H9 (cell line): ENCODE measurements around the gene SLC16A4. TPM values are rescaled to one million over a fixed set of nuclear protein-coding genes. Genes with fewer than 3 reads are reported as not detected.

Source experiments
- DNase-seq: peaks from one replicate; pipeline ENCODE4 v3.0.0-alpha.2; 2017
- H2AFZ ChIP-seq: one replicate; pipeline ENCODE4 v1.6.1; 2013; ENCODE audit warnings: mild to moderate bottlenecking, low read length, control low read depth, moderate library complexity
- H2AK5ac ChIP-seq: 2 replicates; pipeline ENCODE4 v1.6.1; 2013; ENCODE audit warnings: low read length, control low read depth, mixed read lengths; ENCODE audit not compliant: insufficient read length
- H2BK120ac ChIP-seq: one replicate; pipeline ENCODE4 v1.6.1; 2013; ENCODE audit warnings: low read depth, mild to moderate bottlenecking, low read length, control low read depth, inconsistent platforms; ENCODE audit not compliant: poor library complexity, severe bottlenecking
- H2BK12ac ChIP-seq: 2 replicates; pipeline ENCODE4 v1.6.1; 2013; ENCODE audit warnings: low read length, control low read depth, mixed read lengths, low read depth; ENCODE audit not compliant: insufficient read length
- H2BK15ac ChIP-seq: 2 replicates; pipeline ENCODE4 v1.6.1; 2013; ENCODE audit warnings: low read depth, low read length, control low read depth
- H2BK20ac ChIP-seq: one replicate; pipeline ENCODE4 v1.6.1; 2013; ENCODE audit warnings: low read depth, mild to moderate bottlenecking, low read length, control low read depth, inconsistent platforms; ENCODE audit not compliant: poor library complexity, severe bottlenecking
- H2BK5ac ChIP-seq: 2 replicates; pipeline ENCODE4 v1.6.1; 2013; ENCODE audit warnings: low read length, control low read depth, mixed read lengths; ENCODE audit not compliant: insufficient read length
- H3K14ac ChIP-seq: 2 replicates; pipeline ENCODE4 v1.6.1; 2013; ENCODE audit warnings: low read length, control low read depth; ENCODE audit not compliant: insufficient read depth
- H3K18ac ChIP-seq: 2 replicates; pipeline ENCODE4 v1.6.1; 2013; ENCODE audit warnings: low read depth, mild to moderate bottlenecking, mixed read lengths, low read length, control low read depth; ENCODE audit not compliant: insufficient read length
- H3K23ac ChIP-seq: 2 replicates; pipeline ENCODE4 v1.6.1; 2013; ENCODE audit warnings: low read length, control low read depth, mixed read lengths, low read depth; ENCODE audit not compliant: insufficient read length
- H3K23me2 ChIP-seq: 2 replicates; pipeline ENCODE4 v1.6.1; 2013; ENCODE audit warnings: low read depth, mild to moderate bottlenecking, mixed read lengths, low read length, control low read depth; ENCODE audit not compliant: insufficient read length, poor library complexity, severe bottlenecking
- H3K27ac ChIP-seq: 2 replicates; pipeline ENCODE4 v1.5.1; 2013; ENCODE audit warnings: low read length, control low read depth, mixed read lengths, low read depth; ENCODE audit not compliant: insufficient read length
- H3K27me3 ChIP-seq: 2 replicates; pipeline ENCODE4 v1.6.1; 2013; ENCODE audit warnings: low read length, control low read depth, inconsistent platforms; ENCODE audit not compliant: insufficient read depth
- H3K4ac ChIP-seq: 2 replicates; pipeline ENCODE4 v1.6.1; 2013; ENCODE audit warnings: low read depth, mild to moderate bottlenecking, control low read depth, inconsistent platforms, low read length, moderate library complexity
- H3K4me1 ChIP-seq: 2 replicates; pipeline ENCODE4 v1.6.1; 2013; ENCODE audit warnings: low read length, control low read depth, inconsistent platforms; ENCODE audit not compliant: insufficient read depth
- H3K4me2 ChIP-seq: 2 replicates; pipeline ENCODE4 v1.6.1; 2013; ENCODE audit warnings: low read length, control low read depth, mixed read lengths; ENCODE audit not compliant: insufficient read length, insufficient read depth
- H3K56ac ChIP-seq: 2 replicates; pipeline ENCODE4 v1.6.1; 2013; ENCODE audit warnings: low read depth, mild to moderate bottlenecking, mixed read lengths, low read length, control low read depth; ENCODE audit not compliant: insufficient read length
- H3K79me1 ChIP-seq: 2 replicates; pipeline ENCODE4 v1.6.1; 2013; ENCODE audit warnings: low read depth, mild to moderate bottlenecking, moderate library complexity, low read length, control low read depth, inconsistent platforms; ENCODE audit not compliant: insufficient read depth, poor library complexity, severe bottlenecking
- H3K79me2 ChIP-seq: 2 replicates; pipeline ENCODE4 v1.6.1; 2013; ENCODE audit warnings: low read length, control low read depth, inconsistent platforms; ENCODE audit not compliant: insufficient read depth
- H3K9ac ChIP-seq: 2 replicates; pipeline ENCODE4 v1.6.1; 2013; ENCODE audit warnings: low read length, control low read depth, mixed read lengths; ENCODE audit not compliant: insufficient read length; ENCODE audit errors: extremely low read depth
- H3K9me3 ChIP-seq: one replicate; pipeline ENCODE4 v1.6.1; 2013; ENCODE audit warnings: low read depth, low read length, inconsistent platforms; ENCODE audit not compliant: control insufficient read depth
- H3T11ph ChIP-seq: one replicate; pipeline ENCODE4 v1.6.1; 2013; ENCODE audit warnings: mild to moderate bottlenecking, low read length, control low read depth, inconsistent platforms
- H4K20me1 ChIP-seq: one replicate; pipeline ENCODE4 v1.6.1; 2013; ENCODE audit not compliant: control insufficient read depth, insufficient read length, insufficient read depth
- H4K5ac ChIP-seq: 2 replicates; pipeline ENCODE4 v1.6.1; 2013; ENCODE audit warnings: low read depth, mild to moderate bottlenecking, mixed read lengths, low read length, control low read depth; ENCODE audit not compliant: insufficient read length
- H4K8ac ChIP-seq: replicated peaks from 2 replicates; pipeline ENCODE4 v1.6.1; 2013; ENCODE audit warnings: low read length, control low read depth, mixed read lengths, low read depth; ENCODE audit not compliant: insufficient read length
- H4K91ac ChIP-seq: 2 replicates; pipeline ENCODE4 v1.6.1; 2013; ENCODE audit warnings: low read depth, mild to moderate bottlenecking, moderate library complexity, mixed read lengths, low read length, control low read depth; ENCODE audit not compliant: insufficient read length
- H3K27ac Mint-ChIP-seq, 3 experiments: 2 replicates in 2 of 3; 3 replicates in 1 of 3; pipeline ENCODE4 v1.8.0; 2020 to 2021; ENCODE audit warnings: mixed read lengths in 3 of 3, mild to moderate bottlenecking in 1 of 3, moderate library complexity in 1 of 3
- H3K27me3 Mint-ChIP-seq: 2 replicates; pipeline ENCODE4 v1.8.0; 2021; ENCODE audit warnings: low read depth, mild to moderate bottlenecking, moderate library complexity, mixed read lengths
- H3K36me3 Mint-ChIP-seq, 3 experiments: 2 replicates in 2 of 3; 3 replicates in 1 of 3; pipeline ENCODE4 v1.8.0; 2020 to 2021; ENCODE audit warnings: low read depth in 3 of 3, mixed read lengths in 3 of 3; ENCODE audit not compliant: insufficient read depth in 1 of 3
- H3K4me1 Mint-ChIP-seq, 2 experiments: 2 replicates each; pipeline ENCODE4 v1.8.0; 2020; ENCODE audit warnings: mixed read lengths in 2 of 2
- H3K4me3 Mint-ChIP-seq, 2 experiments: 2 replicates in 1 of 2; 3 replicates in 1 of 2; pipeline ENCODE4 v1.8.0; 2020 to 2021; ENCODE audit warnings: mild to moderate bottlenecking in 2 of 2, mixed read lengths in 2 of 2, moderate library complexity in 1 of 2
- H3K9me3 Mint-ChIP-seq, 2 experiments: 2 replicates in 1 of 2; 3 replicates in 1 of 2; pipeline ENCODE4 v1.8.0; 2020; ENCODE audit warnings: mild to moderate bottlenecking in 2 of 2, mixed read lengths in 2 of 2, moderate library complexity in 1 of 2
- CTCF ChIP-seq: fragments of 200-600 bp; sonication (generic); conservative IDR thresholded peaks from 3 replicates; pipeline ENCODE4 v1.8.0; 2021; ENCODE audit warnings: antibody characterized with exemption, mild to moderate bottlenecking
- WGBS: extraction: QIAGEN DNeasy Blood & Tissue Kit; methylation state at CpG from one replicate; pipeline ENCODE4 v1.1.7; 2013; ENCODE audit warnings: missing lambda C conversion rate, low lambda C conversion rate, mixed read lengths; ENCODE audit not compliant: insufficient read length; ENCODE audit errors: extremely low coverage; 5-methylcytosine and 5-hydroxymethylcytosine counted together
- total RNA-seq: library from RNA; stranded (reverse); gene quantifications from 2 replicates; pipeline ENCODE4 v1.2.1, GENCODE V29; 2021

Gene SLC16A4
- total RNA-seq, 1 experiment from 2014 or later, result 0.17 TPM

GRCh38 chr1:110375490-110375889, 15.3 kb downstream of the SLC16A4 start:
- Histone ChIP-seq H4K8ac (no peak overlapping the region), H3K23ac (no peak overlapping the region), H3K4me2 (no peak overlapping the region), H3K56ac (no peak overlapping the region), H4K20me1 (no peaks in the 10 kb centered on the region), H2BK120ac (no peak overlapping the region), H3K27ac (no peak overlapping the region), H4K5ac (no peak overlapping the region), H3K9me3 (no peaks in the 10 kb centered on the region), H3K27me3 (no peaks in the 10 kb centered on the region), H3K4me1 (no peaks in the 10 kb centered on the region), H2BK20ac (no peak overlapping the region), H3K14ac (no peak overlapping the region), H3K18ac (no peak overlapping the region), H3K79me1 (no peaks in the 10 kb centered on the region), H3T11ph (no peak overlapping the region), H2BK12ac (no peak overlapping the region), H3K79me2 (0 out of 2 replicates have a peak, but pooled peaks cover 2% of the 10 kb centered on the region), H2AK5ac (no peak overlapping the region), H3K4ac (no peak overlapping the region), H2BK15ac (no peak overlapping the region), H2BK5ac (no peak overlapping the region), H2AFZ (no peak overlapping the region), H4K91ac (no peak overlapping the region), H3K23me2 (no peaks in the 10 kb centered on the region), H3K9ac (no peak overlapping the region)
- Mint-ChIP-seq H3K27ac (no peak overlapping the region), H3K9me3 (no peaks in the 10 kb centered on the region), H3K4me3 (no peak overlapping the region), H3K4me1 (no peaks in the 10 kb centered on the region), H3K36me3 (peaks cover 16 to 44% (median 38%) of the 10 kb centered on the region in 3 experiments), H3K27me3 (no peaks in the 10 kb centered on the region)
- DNase-seq, result no peak
- no CpG with 5 or more reads among the region's 1 CpG for whole genome bisulfite sequencing
- no peak for TF ChIP-seq CTCF
